NCI-H1105 treated with DMSO at 0.1 percent for 48 hours (cell line): ENCODE data around the gene UBFD1.
"Not testable (repeated sequence)": the region's sequence is repeated elsewhere in the genome, so short reads cannot be mapped to it uniquely, and the experiment has no call there.

Experiments used
- DNase-seq: peaks from one replicate; lab custom pipeline; 2025; lab: John Stamatoyannopoulos, UW

UBFD1 gene

GRCh38 chr16:23527961-23528643 is 29.4 kb upstream of the UBFD1 start:
- no peak for DNase-seq

- no peak for DNase-seq
These were observed 28.8 kb upstream of the UBFD1 start for GRCh38 chr16:23528644-23529310.

GRCh38 chr16:23530062-23530461 is 27.5 kb upstream of the UBFD1 start:
- DNase-seq, result no peak

GRCh38 chr16:23532448-23532847 is 25.1 kb upstream of the UBFD1 start:
- DNase-seq, result no peak

GRCh38 chr16:23534868-23535860 is 22.4 kb upstream of the UBFD1 start:
- no peak for DNase-seq

- no peak for DNase-seq
These were observed 21.6 kb upstream of the UBFD1 start for GRCh38 chr16:23535901-23536300.

GRCh38 chr16:23537390-23537789 is 20.1 kb upstream of the UBFD1 start:
- DNase-seq, result no peak

GRCh38 chr16:23538919-23539278 is 18.6 kb upstream of the UBFD1 start:
- DNase-seq, result no peak

GRCh38 chr16:23539984-23540816 is 17.3 kb upstream of the UBFD1 start:
- DNase-seq, result no peak

GRCh38 chr16:23540817-23541178 is 16.7 kb upstream of the UBFD1 start:
- DNase-seq, result not testable (repeated sequence)

GRCh38 chr16:23544436-23544835 is 13.1 kb upstream of the UBFD1 start:
- no peak for DNase-seq

- DNase-seq, result no peak
These were observed 7.6 kb upstream of the UBFD1 start for GRCh38 chr16:23549938-23550337.

GRCh38 chr16:23552161-23552560 is 5.4 kb upstream of the UBFD1 start:
- DNase-seq, result no peak

- DNase-seq, result no peak
These were observed 3.0 kb upstream of the UBFD1 start for GRCh38 chr16:23554536-23554935.

- no peak for DNase-seq
These were observed 514 bp downstream of the UBFD1 start for GRCh38 chr16:23557779-23558702.

- no peak for DNase-seq
These were observed 4.1 kb downstream of the UBFD1 start for GRCh38 chr16:23561586-23561985.

GRCh38 chr16:23562505-23562904 is 5.0 kb downstream of the UBFD1 start:
- DNase-seq, result no peak

- no peak for DNase-seq
These were observed 5.7 kb downstream of the UBFD1 start for GRCh38 chr16:23563186-23563585.

- DNase-seq, result no peak
These were observed 7.2 kb downstream of the UBFD1 start for GRCh38 chr16:23564575-23565363.

GRCh38 chr16:23566724-23567123 is 9.2 kb downstream of the UBFD1 start:
- DNase-seq, result no peak
